ENCODE results near the gene TTC19.

- no peak for TF ChIP-seq CTCF (IDR thresholded peaks at IDR 0.05; ENCODE audit: low read depth, low read length, missing input control)
- no peak for TF ChIP-seq REST (IDR thresholded peaks at IDR 0.05)
- TF ChIP-seq TAF1 (conservative IDR thresholded peaks at IDR 0.05): no peak
- TF ChIP-seq SP1 (IDR thresholded peaks at IDR 0.05): no peak
- no peak for TF ChIP-seq RAD21 (IDR thresholded peaks at IDR 0.05)
- no peak for TF ChIP-seq FOXA1 (IDR thresholded peaks at IDR 0.05)
- no peak for TF ChIP-seq ZBTB33 (IDR thresholded peaks at IDR 0.05)
- no peak for TF ChIP-seq EGR1 (IDR thresholded peaks at IDR 0.05; ENCODE audit: low read depth in 2 of 2)
- TF ChIP-seq MAX (IDR thresholded peaks at IDR 0.05): no peak
- no peak for TF ChIP-seq JUND (IDR thresholded peaks at IDR 0.05)
Observed at GRCh38 chr17:15996322-15996721, 3.3 kb upstream of the TTC19 start.

Measured in liver (tissue), 3 donors.